Coronary artery (tissue), 2 donors: ENCODE measurements around the gene ESAM.

Experiments
- DNase-seq: peaks from one replicate; pipeline ENCODE4 v3.0.0-alpha.2; 2017; ENCODE audit warnings: low spot score
- H3K27ac ChIP-seq, 2 donors: fragments of 200-600 bp; sonication (generic); one replicate each; pipeline ENCODE4 v1.5.1; 2016 to 2019
- H3K4me3 ChIP-seq: fragments of 200-600 bp; sonication (generic); 2 replicates; pipeline ENCODE4 v1.5.1; 2016; ENCODE audit warnings: mild to moderate bottlenecking, moderate library complexity
- TF ChIP-seq, protein P1 (sequence below): fragments of 200-600 bp; sonication (generic); IDR thresholded peaks from one replicate; pipeline ENCODE4 v1.5.1; 2019; ENCODE audit warnings: antibody characterized with exemption

ESAM gene

DNA sequence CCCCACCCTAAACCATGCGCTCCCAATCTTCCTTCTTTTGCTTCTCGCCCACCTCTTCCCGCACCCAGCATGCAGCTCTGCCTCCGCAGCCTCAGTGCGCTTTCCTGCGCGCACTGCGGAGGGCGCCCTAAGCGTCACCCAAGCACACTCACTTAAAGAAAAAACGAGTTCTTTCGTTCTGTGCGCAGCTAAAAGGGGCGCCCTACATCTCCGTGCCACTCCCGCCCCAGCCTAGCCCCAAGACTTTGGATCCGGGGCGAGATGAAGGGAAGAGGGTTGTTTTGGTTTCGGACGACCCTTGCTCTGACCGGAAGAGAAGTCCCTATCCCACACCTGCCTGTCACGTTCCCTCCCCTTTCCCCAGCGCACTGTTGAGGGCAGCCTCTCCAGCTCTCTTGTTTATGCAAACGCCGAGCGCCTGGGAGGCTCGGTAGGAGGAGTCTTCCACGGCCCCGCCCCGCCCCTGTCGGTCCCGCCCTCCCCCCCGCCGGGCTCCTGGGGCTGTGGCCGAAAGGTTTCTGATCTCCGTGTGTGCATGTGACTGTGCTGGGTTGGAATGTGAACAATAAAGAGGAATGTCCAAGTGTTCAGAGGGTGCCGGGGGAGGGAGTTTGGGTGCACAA is 15.4 kb downstream of the ESAM start:
- Histone ChIP-seq H3K27ac (peak overlapping the region in 1 of 2 donors; percentile 76), H3K4me3 (peak overlapping the region; percentile 63)
- no peak for DNase-seq
- TF ChIP-seq, protein P1, sequence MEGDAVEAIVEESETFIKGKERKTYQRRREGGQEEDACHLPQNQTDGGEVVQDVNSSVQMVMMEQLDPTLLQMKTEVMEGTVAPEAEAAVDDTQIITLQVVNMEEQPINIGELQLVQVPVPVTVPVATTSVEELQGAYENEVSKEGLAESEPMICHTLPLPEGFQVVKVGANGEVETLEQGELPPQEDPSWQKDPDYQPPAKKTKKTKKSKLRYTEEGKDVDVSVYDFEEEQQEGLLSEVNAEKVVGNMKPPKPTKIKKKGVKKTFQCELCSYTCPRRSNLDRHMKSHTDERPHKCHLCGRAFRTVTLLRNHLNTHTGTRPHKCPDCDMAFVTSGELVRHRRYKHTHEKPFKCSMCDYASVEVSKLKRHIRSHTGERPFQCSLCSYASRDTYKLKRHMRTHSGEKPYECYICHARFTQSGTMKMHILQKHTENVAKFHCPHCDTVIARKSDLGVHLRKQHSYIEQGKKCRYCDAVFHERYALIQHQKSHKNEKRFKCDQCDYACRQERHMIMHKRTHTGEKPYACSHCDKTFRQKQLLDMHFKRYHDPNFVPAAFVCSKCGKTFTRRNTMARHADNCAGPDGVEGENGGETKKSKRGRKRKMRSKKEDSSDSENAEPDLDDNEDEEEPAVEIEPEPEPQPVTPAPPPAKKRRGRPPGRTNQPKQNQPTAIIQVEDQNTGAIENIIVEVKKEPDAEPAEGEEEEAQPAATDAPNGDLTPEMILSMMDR, result no peak

DNA sequence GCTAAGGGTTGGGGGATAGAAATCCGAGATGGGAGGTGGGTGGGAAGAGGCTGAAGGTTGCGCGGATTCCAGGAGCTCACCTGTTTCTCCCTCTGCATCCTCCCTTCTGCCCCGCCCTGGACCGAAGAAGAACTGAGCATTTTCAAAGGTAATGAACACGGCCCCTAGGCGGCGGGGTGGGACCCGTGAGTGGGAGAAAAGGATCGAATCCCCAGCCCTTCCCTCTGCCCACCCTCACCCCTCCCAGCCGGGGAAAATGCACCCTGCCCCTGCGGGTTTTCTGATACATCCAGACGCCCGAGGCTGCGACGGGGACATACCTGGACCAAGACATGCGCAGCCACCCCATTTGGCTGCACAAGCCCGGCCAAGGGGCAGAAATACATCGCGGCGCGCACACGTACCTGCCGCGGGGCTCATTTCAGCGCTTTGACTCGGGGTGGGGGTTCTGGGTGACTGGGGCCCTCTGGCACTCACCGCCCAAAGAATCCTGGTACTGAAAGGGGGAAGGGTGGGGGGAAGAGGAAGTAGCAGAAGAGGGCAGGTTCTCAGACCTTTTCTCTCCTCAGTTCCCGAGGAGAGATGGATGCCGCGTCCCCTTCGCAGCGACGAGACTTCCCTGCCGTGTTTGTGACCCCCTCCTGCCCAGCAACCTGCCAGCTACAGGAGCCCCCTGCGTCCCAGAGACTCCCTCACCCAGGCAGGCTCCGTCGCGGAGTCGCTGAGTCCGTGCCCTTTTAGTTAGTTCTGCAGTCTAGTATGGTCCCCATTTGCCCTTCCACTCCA is 16.1 kb downstream of the ESAM start:
- Histone ChIP-seq H3K4me3 (peak overlapping the region; percentile 63), H3K27ac (peak overlapping the region in 1 of 2 donors; percentile 76)
- TF ChIP-seq, protein P1, result no peak
- no peak for DNase-seq

DNA sequence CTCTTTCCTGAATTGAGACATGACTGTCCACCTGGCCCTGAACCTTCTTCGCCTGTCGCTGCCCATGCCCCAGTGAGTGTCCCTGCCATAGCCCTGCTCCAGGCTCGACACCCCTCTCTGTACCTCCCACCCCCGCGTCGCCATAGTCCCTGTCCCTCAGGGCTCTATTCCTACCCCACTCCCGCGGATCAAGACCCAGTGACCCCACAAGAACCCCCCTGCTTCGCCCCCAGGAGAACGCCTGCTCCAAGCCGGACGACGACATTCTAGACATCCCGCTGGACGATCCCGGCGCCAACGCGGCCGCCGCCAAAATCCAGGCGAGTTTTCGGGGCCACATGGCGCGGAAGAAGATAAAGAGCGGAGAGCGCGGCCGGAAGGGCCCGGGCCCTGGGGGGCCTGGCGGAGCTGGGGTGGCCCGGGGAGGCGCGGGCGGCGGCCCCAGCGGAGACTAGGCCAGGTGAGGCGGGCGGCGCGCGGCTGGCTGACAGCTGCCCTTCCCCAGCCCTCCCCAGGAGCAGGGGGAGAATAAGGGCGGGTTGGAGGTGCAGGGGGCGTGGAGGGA is 16.7 kb downstream of the ESAM start:
- TF ChIP-seq, protein P1, result no peak
- Histone ChIP-seq H3K4me3 (no peak overlapping the region), H3K27ac (no peak overlapping the region)
- DNase-seq, result no peak

DNA sequence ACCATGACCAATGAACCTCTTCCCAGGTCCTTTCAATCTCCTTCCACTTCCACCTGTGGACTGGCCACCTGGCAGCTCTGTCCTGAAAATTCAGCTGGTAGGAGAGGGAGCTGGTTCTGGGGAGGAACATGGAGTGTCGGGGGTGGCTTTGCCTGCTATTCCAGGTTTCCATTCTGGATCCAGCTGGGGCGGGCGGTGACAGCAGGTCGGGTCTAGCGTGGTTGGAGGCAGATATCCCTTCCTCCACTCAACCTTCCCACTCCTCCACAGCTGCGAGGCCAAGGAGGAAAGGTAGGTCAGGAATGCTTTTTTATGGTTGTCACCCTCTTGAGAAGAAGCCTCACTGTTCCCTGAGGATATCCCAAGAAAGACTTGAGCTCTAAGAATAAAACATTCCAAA is 19.0 kb downstream of the ESAM start:
- no peak overlapping the region for H3K4me3 ChIP-seq
- no peak overlapping the region for H3K27ac ChIP-seq
- DNase-seq, result no peak
- TF ChIP-seq, protein P1, result no peak

DNA sequence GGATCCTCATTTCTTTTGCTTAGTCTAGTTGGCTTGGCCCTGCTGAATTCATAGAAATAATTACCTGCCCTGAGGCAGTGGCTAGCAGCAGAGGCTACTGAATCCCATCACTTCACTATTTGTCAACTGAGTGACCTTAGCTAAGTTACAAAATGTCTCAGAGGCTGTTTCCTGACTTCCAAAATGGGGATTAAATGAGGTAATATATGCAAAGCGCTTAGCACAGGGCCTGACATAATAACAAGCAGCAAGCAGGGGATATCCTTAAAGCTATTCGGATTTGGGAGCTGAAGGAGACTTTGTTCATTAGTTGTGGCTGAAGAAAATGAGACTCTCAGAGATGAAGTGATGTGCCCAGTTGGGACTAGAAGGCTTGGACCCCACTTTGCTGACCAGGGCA is 19.5 kb downstream of the ESAM start:
- Histone ChIP-seq H3K4me3 (no peak overlapping the region), H3K27ac (no peak overlapping the region)
- TF ChIP-seq, protein P1, result no peak
- no peak for DNase-seq

DNA sequence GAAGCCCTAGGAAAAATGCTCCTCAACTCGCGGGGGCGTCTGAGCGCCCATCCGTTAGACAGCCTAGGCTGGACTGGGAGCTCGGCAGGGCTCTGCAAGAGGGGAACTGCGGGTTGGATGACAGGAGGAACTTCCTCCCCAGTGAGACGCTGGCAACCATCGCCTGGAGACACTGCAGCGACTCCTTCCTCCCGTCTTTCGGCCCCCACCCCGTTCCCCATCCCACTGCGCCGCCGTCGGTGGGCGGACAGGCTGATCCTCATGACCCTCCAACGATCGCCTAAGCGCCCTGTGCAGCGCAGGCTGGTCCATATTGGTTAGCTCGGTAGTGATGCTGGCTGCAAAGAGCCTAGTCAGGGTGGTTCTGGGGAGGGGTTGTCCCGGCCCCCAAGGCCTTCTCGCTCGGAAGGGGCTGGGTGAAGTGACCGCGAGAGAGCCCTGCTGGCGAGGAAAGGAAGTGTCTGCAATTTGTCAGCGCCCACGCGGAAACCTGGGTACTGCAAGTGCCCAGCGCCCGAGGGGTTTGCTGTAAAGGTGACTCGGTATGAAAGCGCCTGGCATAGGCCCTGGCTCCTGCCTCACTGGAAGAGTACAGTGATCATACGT is 21.7 kb downstream of the ESAM start:
- no peak for DNase-seq
- H3K4me3 ChIP-seq, result peak overlapping the region; percentile 74
- peak overlapping the region; percentile 48 to 78 for H3K27ac ChIP-seq
- TF ChIP-seq, protein P1, result peak; percentile 24
